Mononuclear cell (primary cell): ENCODE results near the gene TMEM121. TPM values are rescaled to one million over a fixed set of nuclear protein-coding genes. Genes with fewer than 3 reads are reported as not detected.

Experiments used
- H3K27me3 ChIP-seq: 2 replicates; pipeline ENCODE4 v1.6.0; 2011; ENCODE audit warnings: low read length, control low read depth; ENCODE audit not compliant: insufficient read depth
- H3K4me1 ChIP-seq: 2 replicates; pipeline ENCODE4 v1.5.1; 2011; ENCODE audit warnings: mild to moderate bottlenecking, low read length, control low read depth; ENCODE audit not compliant: insufficient read depth
- H3K4me3 ChIP-seq: 2 replicates; pipeline ENCODE4 v1.5.1; 2011; ENCODE audit warnings: mild to moderate bottlenecking, low read length, moderate library complexity
- H3K9me3 ChIP-seq: 2 replicates; pipeline ENCODE4 v1.5.1; 2011; ENCODE audit warnings: low read depth, mild to moderate bottlenecking, control low read depth, low read length
- total RNA-seq: library from RNA; depleted of rRNA; stranded (reverse); fragments of >200 nt; gene quantifications from one replicate; pipeline ENCODE4 v1.2.3, GENCODE V29; 2012

The TMEM121 gene
- total RNA-seq, 1 donor = 1.5 TPM

- Histone ChIP-seq H3K4me3 (no peak overlapping the region), H3K27me3 (no peaks in the 10 kb centered on the region), H3K4me1 (peaks cover 29% of the 10 kb centered on the region), H3K9me3 (no peaks in the 10 kb centered on the region)
Measured at GRCh38 chr14:105492031-105492970, 34.1 kb upstream of the TMEM121 start.

DNA sequence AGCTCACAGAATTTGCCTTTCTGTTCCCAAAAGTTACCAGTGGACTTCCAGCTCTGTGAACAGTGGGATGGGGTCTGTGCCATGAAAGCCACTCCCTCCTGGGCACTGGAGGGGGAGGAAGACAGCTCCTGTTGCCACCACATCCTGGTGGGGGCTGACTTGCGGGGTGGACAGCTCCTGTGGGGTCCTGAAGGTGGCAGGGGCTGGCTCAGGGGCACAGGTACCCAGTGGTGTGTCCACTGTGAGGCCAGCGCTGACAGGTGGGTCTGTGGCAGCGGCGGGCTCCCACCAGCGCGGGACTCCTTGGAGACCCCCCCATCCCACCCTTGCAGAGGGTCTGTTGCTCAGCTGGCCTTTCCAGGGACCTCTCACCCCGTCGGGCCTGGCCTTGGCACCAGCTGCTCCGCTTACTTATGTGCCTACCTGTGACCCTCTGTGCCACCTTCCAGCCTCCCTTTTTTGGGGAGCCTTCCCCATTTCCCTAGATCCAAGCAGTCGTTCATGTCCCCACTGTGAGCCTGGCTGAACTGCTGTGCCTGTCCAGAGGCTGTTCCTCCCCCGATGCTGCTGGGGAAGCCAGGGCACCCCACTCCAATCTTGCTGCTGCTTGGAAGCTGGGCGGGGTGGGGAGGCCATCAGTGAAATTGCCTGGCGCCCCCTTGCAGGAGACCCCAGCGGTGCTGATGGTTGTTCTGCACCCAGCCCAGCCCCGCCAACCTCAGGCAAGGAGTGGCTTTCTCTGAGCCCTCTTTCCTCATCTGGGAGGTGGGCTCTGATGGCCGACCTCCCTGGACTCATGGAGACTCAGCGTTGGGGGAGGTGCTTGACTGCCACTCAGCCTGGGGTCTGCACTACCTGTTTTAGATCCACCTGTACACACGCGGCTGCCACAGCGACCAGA, 33.2 kb upstream of the TMEM121 start:
- Histone ChIP-seq H3K9me3 (no peaks in the 10 kb centered on the region), H3K4me3 (no peak overlapping the region), H3K27me3 (no peaks in the 10 kb centered on the region), H3K4me1 (peaks cover 21% of the 10 kb centered on the region)

GRCh38 chr14:105493921-105494605, 32.3 kb upstream of the TMEM121 start:
- no peak overlapping the region for H3K4me3 ChIP-seq
- no peaks in the 10 kb centered on the region for H3K9me3 ChIP-seq
- no peaks in the 10 kb centered on the region for H3K27me3 ChIP-seq
- H3K4me1 ChIP-seq = peaks cover 13% of the 10 kb centered on the region

DNA sequence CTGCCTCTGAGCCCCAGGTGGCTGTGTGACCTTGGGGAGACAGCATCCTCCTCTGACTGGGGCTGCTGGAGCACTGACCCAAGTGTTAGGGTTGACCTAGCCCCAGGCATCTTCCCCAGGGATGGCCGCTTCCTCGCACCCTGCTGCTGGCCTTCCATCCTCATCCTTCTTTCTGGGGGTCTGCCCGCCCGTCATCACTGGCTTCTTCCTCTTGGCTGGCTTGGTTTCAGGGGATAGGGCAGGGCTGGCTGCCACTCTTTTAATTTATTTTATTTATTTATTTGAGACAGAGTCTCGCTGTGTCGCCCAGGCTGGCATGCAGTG, 31.8 kb upstream of the TMEM121 start:
- no peaks in the 10 kb centered on the region for H3K27me3 ChIP-seq
- H3K9me3 ChIP-seq = no peaks in the 10 kb centered on the region
- H3K4me1 ChIP-seq = peaks cover 8% of the 10 kb centered on the region
- no peak overlapping the region for H3K4me3 ChIP-seq

DNA sequence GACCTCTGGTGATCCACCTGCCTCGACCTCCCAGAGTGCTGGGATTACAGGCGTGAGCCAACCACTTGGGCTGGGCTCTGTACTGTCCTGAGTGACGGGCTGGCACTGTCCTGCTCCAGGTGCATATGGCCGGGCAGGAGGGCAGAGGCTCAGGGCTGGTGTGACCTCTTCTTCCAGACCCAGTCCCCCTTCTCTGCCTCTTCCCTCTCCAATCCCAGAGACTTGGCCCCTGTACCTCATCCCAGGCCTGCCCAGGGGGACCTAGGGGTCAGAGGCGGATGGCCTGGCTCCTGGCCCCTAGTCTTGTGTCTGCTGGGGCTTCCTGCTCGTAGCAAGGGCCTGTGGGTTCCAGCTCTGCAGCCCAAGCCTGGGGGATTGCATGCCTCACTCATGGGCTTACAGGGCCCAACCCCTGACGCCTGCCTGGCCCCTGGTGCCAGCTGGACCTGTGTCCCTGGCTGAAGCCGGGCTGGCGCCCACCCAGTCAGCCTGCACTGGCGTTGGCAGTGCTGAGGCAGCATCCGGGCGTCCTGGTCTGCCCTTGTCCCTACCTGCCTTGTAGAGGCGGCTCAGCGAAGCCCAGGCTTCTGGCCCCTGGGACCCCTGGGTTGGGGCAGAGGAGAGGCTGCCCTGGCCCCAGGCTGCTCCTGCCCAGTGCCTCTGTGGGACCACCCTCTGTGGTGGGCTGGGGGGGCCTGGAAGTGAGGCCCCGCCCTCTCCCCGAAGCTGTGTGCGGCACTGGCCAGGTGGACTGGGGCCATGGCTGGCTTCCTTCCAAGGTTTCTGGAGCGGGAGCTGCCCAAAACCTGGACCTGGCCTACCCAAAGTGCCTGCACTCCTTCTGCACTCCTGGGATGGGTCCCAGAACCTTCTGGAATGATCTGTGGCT, 31.0 kb upstream of the TMEM121 start:
- H3K27me3 ChIP-seq = no peaks in the 10 kb centered on the region
- no peaks in the 10 kb centered on the region for H3K9me3 ChIP-seq
- H3K4me1 ChIP-seq = peaks cover 4% of the 10 kb centered on the region
- H3K4me3 ChIP-seq = no peak overlapping the region

GRCh38 chr14:105495990-105496830, 30.2 kb upstream of the TMEM121 start:
- Histone ChIP-seq H3K9me3 (no peaks in the 10 kb centered on the region), H3K4me3 (no peak overlapping the region), H3K4me1 (peaks cover 4% of the 10 kb centered on the region), H3K27me3 (no peaks in the 10 kb centered on the region)

GRCh38 chr14:105496831-105497591, 29.4 kb upstream of the TMEM121 start:
- Histone ChIP-seq H3K27me3 (no peaks in the 10 kb centered on the region), H3K9me3 (no peaks in the 10 kb centered on the region), H3K4me1 (peaks cover under 1% of the 10 kb centered on the region), H3K4me3 (no peak overlapping the region)

GRCh38 chr14:105497671-105498429, 28.5 kb upstream of the TMEM121 start:
- Histone ChIP-seq H3K9me3 (no peaks in the 10 kb centered on the region), H3K4me1 (no peaks in the 10 kb centered on the region), H3K27me3 (no peaks in the 10 kb centered on the region), H3K4me3 (no peak overlapping the region)

DNA sequence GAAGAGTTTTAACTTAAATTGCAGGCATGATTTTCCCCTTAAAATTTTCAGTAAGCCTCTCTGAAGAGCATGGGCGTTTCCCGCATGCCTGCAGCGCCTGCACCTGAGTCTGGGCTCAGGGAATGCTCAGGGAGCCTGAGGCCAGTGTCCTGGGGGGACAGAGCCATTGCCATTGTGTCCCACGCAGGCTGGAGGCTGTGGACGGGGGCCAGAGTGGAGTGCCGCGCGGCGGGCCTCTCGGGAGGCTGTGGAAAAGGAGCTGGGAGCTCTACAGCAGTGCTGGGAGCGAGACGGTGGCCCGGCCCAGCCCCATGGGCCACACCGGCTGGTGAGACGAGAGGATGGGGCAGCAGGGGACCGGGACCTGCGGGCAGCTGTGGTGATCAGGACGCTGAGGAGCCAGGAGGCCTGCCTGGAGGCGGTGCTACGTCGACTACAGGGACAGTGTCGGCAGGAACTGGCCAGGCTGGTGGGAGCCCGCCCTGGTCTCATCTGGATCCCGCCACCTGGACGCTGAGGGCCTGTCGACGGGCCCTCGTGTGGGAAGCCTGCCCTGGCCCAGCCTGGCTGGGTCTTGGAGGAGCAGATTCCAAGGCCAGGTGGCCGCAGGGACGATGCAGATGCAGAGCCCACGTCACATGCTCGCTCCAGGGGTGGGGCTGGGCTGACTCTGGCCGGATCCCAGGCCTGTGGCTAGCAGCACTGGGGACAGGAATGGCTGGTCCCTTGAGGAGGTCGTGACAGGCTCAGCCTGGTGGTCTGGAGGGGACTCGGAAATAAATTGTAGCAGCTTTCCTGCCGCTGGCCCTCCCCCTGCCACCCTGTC, 27.7 kb upstream of the TMEM121 start:
- Histone ChIP-seq H3K9me3 (no peaks in the 10 kb centered on the region), H3K27me3 (no peaks in the 10 kb centered on the region), H3K4me3 (no peak overlapping the region), H3K4me1 (no peaks in the 10 kb centered on the region)

DNA sequence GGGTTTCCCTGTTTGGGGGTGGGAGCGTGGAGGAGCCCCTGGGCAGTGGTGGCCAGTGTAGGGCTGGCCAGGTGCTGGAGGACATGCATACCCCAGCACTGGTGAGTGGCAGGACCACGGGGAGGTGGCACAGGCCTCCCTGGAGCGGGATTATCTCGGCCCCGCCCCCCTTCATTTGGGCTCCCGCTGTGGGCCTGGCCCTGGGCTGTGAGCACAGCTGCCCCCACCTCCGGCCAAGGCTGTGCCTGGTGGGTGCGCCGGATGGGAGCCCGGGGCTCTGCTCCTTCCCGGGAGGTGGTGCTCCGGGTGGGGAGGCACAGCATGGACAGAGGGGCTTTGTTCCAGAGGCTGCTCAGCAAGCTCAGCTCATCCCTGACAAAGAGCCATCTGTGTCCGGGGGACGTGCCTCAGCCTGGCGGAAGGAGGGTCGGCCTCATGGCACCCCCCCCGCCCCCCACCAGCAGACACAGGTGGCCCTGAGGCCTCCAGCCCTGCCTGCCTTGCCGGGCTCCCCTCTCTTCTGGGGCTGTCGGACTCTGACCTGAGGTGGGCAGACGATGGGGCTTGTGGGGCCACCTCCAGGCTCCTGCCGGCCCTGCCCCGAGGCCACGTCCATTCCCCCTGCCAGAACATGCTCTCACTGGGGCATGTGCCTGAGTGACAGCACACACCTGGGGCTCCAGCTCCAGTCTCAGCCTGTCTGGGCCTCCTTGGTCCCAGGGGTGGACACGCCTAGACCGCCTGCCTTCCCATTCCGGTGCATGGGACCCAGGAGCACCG, 26.9 kb upstream of the TMEM121 start:
- Histone ChIP-seq H3K4me1 (no peaks in the 10 kb centered on the region), H3K9me3 (no peaks in the 10 kb centered on the region), H3K4me3 (no peak overlapping the region), H3K27me3 (no peaks in the 10 kb centered on the region)

DNA sequence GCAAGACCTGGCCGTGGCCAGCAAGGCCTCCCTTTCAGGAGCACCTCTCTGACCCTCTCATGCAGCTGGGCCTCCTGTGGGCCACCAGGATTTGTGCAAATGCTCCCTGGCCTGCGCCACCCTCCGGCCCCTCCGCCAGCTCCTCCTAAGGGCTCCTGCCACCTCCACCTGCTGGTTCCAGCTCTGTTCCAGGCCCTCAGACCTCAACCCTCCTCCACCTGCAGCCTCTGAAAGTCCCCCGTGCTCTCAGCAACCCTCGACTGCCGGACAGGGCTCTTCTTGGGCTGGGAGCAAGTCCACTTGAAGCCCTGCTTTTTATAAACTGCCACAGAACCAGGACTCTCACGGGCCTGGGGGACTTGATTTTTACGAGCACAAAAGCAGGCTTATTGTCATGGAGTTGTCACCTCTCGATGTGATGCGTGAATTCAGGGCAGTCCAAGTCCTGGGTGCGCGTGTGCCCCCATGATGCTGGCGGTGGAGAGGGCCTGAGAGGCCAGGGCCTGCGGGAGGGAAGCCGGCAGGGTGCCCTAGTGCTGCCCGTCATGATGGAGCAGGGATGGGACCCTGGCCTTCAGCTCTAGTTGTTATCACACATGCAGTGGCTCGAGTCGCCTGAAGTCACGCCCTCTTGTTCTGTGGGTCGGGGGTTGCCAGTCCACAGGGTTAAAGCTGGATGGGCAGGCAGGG, 26.2 kb upstream of the TMEM121 start:
- Histone ChIP-seq H3K27me3 (no peaks in the 10 kb centered on the region), H3K4me3 (no peak overlapping the region), H3K4me1 (no peaks in the 10 kb centered on the region), H3K9me3 (no peaks in the 10 kb centered on the region)
